RWPE1 (cell line): ENCODE data around the gene CD48.

ENCODE experiments used
- CTCF ChIA-PET: fragments of 350-600 bp; sonication (Branson Sonifier 250); formaldehyde crosslinking; extraction: SDS; loops from one replicate; lab custom pipeline; 2021; lab: Yijun Ruan, JAX
- POLR2A ChIA-PET: fragments of 400-600 bp; formaldehyde crosslinking; extraction: SDS; loops from one replicate; lab custom pipeline; 2020; ENCODE audit warnings: antibody characterized with exemption; ENCODE audit not compliant: low non-redundant PET; lab: Yijun Ruan, JAX
- DNase-seq: peaks from one replicate; pipeline ENCODE4 v3.0.0; 2012; ENCODE audit warnings: low spot score
- H3K27ac ChIP-seq: fragments of 450-650 bp; 2 replicates; pipeline ENCODE4 v1.5.1; 2017
- CTCF ChIP-seq: fragments of 450-650 bp; conservative IDR thresholded peaks from 2 replicates; pipeline ENCODE4 v1.5.1; 2017; ENCODE audit warnings: low read depth, mild to moderate bottlenecking

Gene CD48

GRCh38 chr1:160674415-160674814 lies 37.2 kb downstream of the CD48 start:
- TF ChIP-seq CTCF, result no peak
- POLR2A ChIA-PET, result no interaction called here
- no peak overlapping the region for H3K27ac ChIP-seq
- no peak for DNase-seq
- CTCF ChIA-PET, result interaction anchor here (0.7 kb wide), 1 partner anchor 158 kb away, joined by 6 read pairs; no protein-coding TSS in a partner anchor

- DNase-seq, result no peak
- no peak for TF ChIP-seq CTCF
- ChIA-PET POLR2A (no interaction called here), CTCF (interaction anchor here (0.6 kb wide), 2 partner anchors 166 to 255 kb away, joined by 3 to 4 read pairs; no protein-coding TSS in a partner anchor)
- H3K27ac ChIP-seq, result no peak overlapping the region
These were observed 38.6 kb downstream of the CD48 start for GRCh38 chr1:160672789-160673695.

GRCh38 chr1:160671603-160672517 lies 39.8 kb downstream of the CD48 start:
- H3K27ac ChIP-seq, result no peak overlapping the region
- ChIA-PET CTCF (interaction anchor here (0.9 to 1.3 kb wide), 2 partner anchors 27 to 217 kb away, joined by 3 read pairs; no protein-coding TSS in a partner anchor), POLR2A (no interaction called here)
- no peak for TF ChIP-seq CTCF
- DNase-seq, result no peak

GRCh38 chr1:160670701-160671100 lies 40.9 kb downstream of the CD48 start:
- no peak for DNase-seq
- no peak for TF ChIP-seq CTCF
- H3K27ac ChIP-seq, result no peak overlapping the region
- POLR2A ChIA-PET, result no interaction called here
- CTCF ChIA-PET, result no interaction called here

- TF ChIP-seq CTCF, result no peak
- no peak for DNase-seq
- H3K27ac ChIP-seq, result no peak overlapping the region
- ChIA-PET CTCF (no interaction called here), POLR2A (no interaction called here)
These were observed 41.8 kb downstream of the CD48 start for GRCh38 chr1:160669802-160670201.

GRCh38 chr1:160669276-160669675 lies 42.3 kb downstream of the CD48 start:
- H3K27ac ChIP-seq, result no peak overlapping the region
- ChIA-PET POLR2A (no interaction called here), CTCF (no interaction called here)
- no peak for TF ChIP-seq CTCF
- DNase-seq, result no peak
